ENCODE results near the gene LRRC2. TPM values are rescaled to one million over a fixed set of nuclear protein-coding genes. Genes with fewer than 3 reads are reported as not detected.

LRRC2 gene
- total RNA-seq, 1 donor = 7.9 TPM

DNA sequence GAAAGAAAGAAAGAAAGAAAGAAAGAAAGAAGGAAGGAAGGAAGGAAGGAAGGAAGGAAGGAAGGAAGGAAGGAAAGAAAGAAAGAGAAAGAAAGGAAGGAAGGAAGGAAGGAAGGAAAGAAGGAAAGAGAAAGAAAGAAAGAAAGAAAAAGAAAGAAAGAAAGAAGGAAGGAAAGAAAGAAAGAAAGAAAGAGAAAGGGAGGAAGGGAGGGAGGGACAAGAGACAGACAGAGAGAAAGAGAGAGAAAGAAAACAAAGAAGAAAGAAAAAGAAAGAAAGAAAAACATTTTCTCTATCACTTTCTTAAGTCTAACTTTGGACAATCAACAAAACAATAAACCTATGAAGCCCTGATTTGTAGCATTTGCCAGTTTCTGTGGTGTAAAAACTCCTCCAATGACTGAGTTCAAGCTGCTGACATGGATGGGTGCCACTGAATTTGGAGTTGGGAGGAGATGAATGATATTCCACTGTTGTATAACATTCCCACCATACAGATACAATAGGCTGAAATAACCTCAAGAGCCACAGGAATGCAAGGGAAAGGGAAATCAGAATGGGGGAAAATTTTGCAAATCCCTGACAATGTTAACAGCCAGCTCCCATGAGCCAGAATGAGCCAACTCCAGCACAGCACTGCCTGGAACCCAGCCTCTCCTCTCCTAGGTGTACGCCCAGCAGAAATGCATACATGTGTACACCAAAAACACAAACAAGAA lies 83.3 kb downstream of the LRRC2 start:
- TF ChIP-seq, protein P1, sequence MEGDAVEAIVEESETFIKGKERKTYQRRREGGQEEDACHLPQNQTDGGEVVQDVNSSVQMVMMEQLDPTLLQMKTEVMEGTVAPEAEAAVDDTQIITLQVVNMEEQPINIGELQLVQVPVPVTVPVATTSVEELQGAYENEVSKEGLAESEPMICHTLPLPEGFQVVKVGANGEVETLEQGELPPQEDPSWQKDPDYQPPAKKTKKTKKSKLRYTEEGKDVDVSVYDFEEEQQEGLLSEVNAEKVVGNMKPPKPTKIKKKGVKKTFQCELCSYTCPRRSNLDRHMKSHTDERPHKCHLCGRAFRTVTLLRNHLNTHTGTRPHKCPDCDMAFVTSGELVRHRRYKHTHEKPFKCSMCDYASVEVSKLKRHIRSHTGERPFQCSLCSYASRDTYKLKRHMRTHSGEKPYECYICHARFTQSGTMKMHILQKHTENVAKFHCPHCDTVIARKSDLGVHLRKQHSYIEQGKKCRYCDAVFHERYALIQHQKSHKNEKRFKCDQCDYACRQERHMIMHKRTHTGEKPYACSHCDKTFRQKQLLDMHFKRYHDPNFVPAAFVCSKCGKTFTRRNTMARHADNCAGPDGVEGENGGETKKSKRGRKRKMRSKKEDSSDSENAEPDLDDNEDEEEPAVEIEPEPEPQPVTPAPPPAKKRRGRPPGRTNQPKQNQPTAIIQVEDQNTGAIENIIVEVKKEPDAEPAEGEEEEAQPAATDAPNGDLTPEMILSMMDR (IDR thresholded peaks at IDR 0.05; ENCODE audit: insufficient read depth, low read length) = no peak
- no peak overlapping the region for H3K4me3 ChIP-seq (ENCODE audit: low read depth, low read length)
- DNase-seq (ENCODE audit: low read depth) = peak; percentile 99

DNA sequence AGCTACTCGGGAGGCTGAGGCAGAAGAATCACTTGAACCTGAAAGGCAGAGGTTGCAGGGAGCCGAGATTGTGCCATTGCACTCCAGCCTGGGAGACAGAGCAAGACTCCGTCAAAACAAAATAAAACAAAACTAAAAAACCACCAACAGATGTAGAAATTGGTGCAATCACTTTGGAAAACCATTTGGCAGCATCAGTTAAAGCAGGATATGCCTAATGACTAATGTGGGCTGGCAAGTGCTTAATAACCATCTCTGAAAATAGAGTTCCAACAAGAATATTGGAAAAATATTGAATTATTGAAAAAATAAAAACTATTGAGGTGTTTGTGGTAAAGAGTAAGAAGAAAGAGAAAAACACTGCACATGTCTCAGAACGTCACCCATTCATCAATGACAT lies 84.5 kb downstream of the LRRC2 start:
- peak; percentile 68 for DNase-seq (ENCODE audit: low read depth)

DNA sequence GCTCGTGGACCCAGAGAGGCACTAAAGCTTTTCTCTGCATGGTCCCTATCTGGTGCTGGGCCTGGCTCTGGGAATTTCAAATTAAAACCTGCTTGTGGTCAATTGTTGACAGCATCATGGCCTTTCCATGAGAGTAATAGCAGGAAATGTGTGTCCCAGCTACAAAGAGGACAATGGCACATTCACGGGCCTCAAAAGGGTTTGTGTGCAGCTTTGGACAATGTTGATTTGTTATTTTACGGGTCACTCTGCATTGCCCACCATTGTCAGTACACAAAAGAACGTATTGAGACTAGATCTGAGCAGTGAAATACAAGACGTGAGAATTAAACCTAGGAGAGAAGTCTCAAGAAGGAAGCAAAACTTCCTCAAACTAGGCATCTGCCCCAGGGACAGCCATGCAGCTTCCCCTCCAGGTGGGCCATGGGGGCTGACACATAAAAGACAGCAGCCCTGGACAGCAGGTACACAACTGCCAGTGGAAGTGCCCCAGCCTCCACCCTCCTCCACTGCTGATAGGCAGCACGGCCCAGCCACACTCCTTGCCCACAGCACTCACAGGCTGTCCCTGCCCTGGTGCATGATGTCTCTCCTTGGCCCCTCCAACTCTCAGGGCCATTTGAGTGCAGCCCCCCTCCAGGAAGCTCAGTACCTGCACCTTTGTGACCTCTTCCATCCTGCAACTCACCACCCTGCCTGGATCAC lies 85.5 kb downstream of the LRRC2 start:
- no peak overlapping the region for H3K4me3 ChIP-seq (ENCODE audit: low read depth, low read length)
- no peak for DNase-seq (ENCODE audit: low read depth)
- TF ChIP-seq, protein P1 (IDR thresholded peaks at IDR 0.05; ENCODE audit: insufficient read depth, low read length) = no peak

More for the DNA sequence above, 84.5 kb downstream of the LRRC2 start:
- TF ChIP-seq, protein P1 (IDR thresholded peaks at IDR 0.05; ENCODE audit: insufficient read depth, low read length) = no peak
- no peak overlapping the region for H3K4me3 ChIP-seq (ENCODE audit: low read depth, low read length)

DNA sequence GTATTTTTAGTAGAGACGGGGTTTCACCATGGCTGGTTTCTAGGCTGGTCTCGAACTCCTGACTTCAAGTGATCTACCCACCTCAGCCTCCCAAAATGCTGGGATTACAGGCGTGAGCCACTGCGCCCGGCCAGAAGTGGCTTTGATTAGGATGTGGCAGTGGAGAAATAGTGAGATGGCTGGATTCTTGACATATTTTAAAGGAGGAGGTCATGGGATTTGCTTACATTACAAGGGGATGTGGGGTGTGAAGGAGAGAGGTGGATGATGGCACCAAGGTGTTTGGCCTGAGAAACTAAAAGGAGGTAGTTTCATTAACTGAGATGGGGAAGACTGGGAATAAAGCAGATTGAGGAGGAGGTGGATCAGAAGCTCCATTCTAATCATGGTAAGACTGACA lies 86.4 kb downstream of the LRRC2 start:
- no peak overlapping the region for H3K4me3 ChIP-seq (ENCODE audit: low read depth, low read length)
- DNase-seq (ENCODE audit: low read depth) = no peak
- TF ChIP-seq, protein P1 (IDR thresholded peaks at IDR 0.05; ENCODE audit: insufficient read depth, low read length) = no peak

DNA sequence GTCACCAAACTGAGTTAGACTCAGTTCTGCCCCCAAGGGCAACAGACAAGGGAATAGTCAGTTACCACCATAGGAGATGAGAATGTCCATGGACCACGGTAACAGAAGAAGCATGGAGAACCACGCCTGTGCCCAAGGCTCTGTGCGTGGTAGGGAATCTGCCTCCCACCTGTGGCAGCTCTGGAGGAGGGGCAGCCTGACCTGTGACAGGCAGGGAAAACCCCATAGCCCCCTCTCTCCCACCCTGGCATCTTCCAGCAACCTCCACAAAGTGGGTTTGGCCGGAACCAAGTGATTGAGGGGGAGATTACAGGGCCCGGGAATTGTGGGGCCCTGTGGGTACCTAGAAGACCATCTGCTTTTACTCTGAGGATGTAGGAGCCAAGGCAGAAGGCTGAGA lies 87.1 kb downstream of the LRRC2 start:
- TF ChIP-seq, protein P1 (IDR thresholded peaks at IDR 0.05; ENCODE audit: insufficient read depth, low read length) = no peak
- no peak overlapping the region for H3K4me3 ChIP-seq (ENCODE audit: low read depth, low read length)
- DNase-seq (ENCODE audit: low read depth) = no peak

DNA sequence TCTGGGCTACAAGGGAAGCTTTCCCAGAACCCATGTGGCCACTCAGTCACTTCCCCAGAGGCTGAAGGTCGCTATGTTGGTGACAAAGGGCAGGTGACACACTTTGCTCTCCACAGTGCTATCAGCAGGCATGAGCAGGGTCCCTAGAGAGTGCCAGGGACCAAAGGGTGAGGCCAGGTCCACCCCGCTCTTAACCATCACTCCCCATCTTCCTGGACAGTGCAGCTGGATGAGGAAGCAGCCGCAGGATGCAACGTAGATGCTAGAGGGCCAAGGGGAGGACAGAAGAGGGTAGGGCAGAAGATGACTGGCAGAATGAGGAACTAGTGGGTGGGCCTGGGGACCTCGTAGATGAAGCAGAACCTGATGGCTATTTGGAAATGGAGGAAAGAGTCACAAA lies 87.8 kb downstream of the LRRC2 start:
- DNase-seq (ENCODE audit: low read depth) = no peak

More for the DNA sequence above, 87.8 kb downstream of the LRRC2 start:
- no peak overlapping the region for H3K4me3 ChIP-seq (ENCODE audit: low read depth, low read length)
- TF ChIP-seq, protein P1 (IDR thresholded peaks at IDR 0.05; ENCODE audit: insufficient read depth, low read length) = no peak

Data from fibroblast of the aortic adventitia (primary cell).